H9 (cell line): ENCODE data around the gene IFNK. TPM values are rescaled to one million over a fixed set of nuclear protein-coding genes. Genes with fewer than 3 reads are reported as not detected.

Experiments
- DNase-seq: peaks from one replicate; pipeline ENCODE4 v3.0.0-alpha.2; 2017
- H2AFZ ChIP-seq: one replicate; pipeline ENCODE4 v1.6.1; 2013; ENCODE audit warnings: mild to moderate bottlenecking, low read length, control low read depth, moderate library complexity
- H2AK5ac ChIP-seq: 2 replicates; pipeline ENCODE4 v1.6.1; 2013; ENCODE audit warnings: low read length, control low read depth, mixed read lengths; ENCODE audit not compliant: insufficient read length
- H2BK120ac ChIP-seq: one replicate; pipeline ENCODE4 v1.6.1; 2013; ENCODE audit warnings: low read depth, mild to moderate bottlenecking, low read length, control low read depth, inconsistent platforms; ENCODE audit not compliant: poor library complexity, severe bottlenecking
- H2BK12ac ChIP-seq: 2 replicates; pipeline ENCODE4 v1.6.1; 2013; ENCODE audit warnings: low read length, control low read depth, mixed read lengths, low read depth; ENCODE audit not compliant: insufficient read length
- H2BK15ac ChIP-seq: 2 replicates; pipeline ENCODE4 v1.6.1; 2013; ENCODE audit warnings: low read depth, low read length, control low read depth
- H2BK20ac ChIP-seq: one replicate; pipeline ENCODE4 v1.6.1; 2013; ENCODE audit warnings: low read depth, mild to moderate bottlenecking, low read length, control low read depth, inconsistent platforms; ENCODE audit not compliant: poor library complexity, severe bottlenecking
- H2BK5ac ChIP-seq: 2 replicates; pipeline ENCODE4 v1.6.1; 2013; ENCODE audit warnings: low read length, control low read depth, mixed read lengths; ENCODE audit not compliant: insufficient read length
- H3K14ac ChIP-seq: 2 replicates; pipeline ENCODE4 v1.6.1; 2013; ENCODE audit warnings: low read length, control low read depth; ENCODE audit not compliant: insufficient read depth
- H3K18ac ChIP-seq: 2 replicates; pipeline ENCODE4 v1.6.1; 2013; ENCODE audit warnings: low read depth, mild to moderate bottlenecking, mixed read lengths, low read length, control low read depth; ENCODE audit not compliant: insufficient read length
- H3K23ac ChIP-seq: 2 replicates; pipeline ENCODE4 v1.6.1; 2013; ENCODE audit warnings: low read length, control low read depth, mixed read lengths, low read depth; ENCODE audit not compliant: insufficient read length
- H3K23me2 ChIP-seq: 2 replicates; pipeline ENCODE4 v1.6.1; 2013; ENCODE audit warnings: low read depth, mild to moderate bottlenecking, mixed read lengths, low read length, control low read depth; ENCODE audit not compliant: insufficient read length, poor library complexity, severe bottlenecking
- H3K27ac ChIP-seq: 2 replicates; pipeline ENCODE4 v1.5.1; 2013; ENCODE audit warnings: low read length, control low read depth, mixed read lengths, low read depth; ENCODE audit not compliant: insufficient read length
- H3K27me3 ChIP-seq: 2 replicates; pipeline ENCODE4 v1.6.1; 2013; ENCODE audit warnings: low read length, control low read depth, inconsistent platforms; ENCODE audit not compliant: insufficient read depth
- H3K4ac ChIP-seq: 2 replicates; pipeline ENCODE4 v1.6.1; 2013; ENCODE audit warnings: low read depth, mild to moderate bottlenecking, control low read depth, inconsistent platforms, low read length, moderate library complexity
- H3K4me1 ChIP-seq: 2 replicates; pipeline ENCODE4 v1.6.1; 2013; ENCODE audit warnings: low read length, control low read depth, inconsistent platforms; ENCODE audit not compliant: insufficient read depth
- H3K4me2 ChIP-seq: 2 replicates; pipeline ENCODE4 v1.6.1; 2013; ENCODE audit warnings: low read length, control low read depth, mixed read lengths; ENCODE audit not compliant: insufficient read length, insufficient read depth
- H3K56ac ChIP-seq: 2 replicates; pipeline ENCODE4 v1.6.1; 2013; ENCODE audit warnings: low read depth, mild to moderate bottlenecking, mixed read lengths, low read length, control low read depth; ENCODE audit not compliant: insufficient read length
- H3K79me1 ChIP-seq: 2 replicates; pipeline ENCODE4 v1.6.1; 2013; ENCODE audit warnings: low read depth, mild to moderate bottlenecking, moderate library complexity, low read length, control low read depth, inconsistent platforms; ENCODE audit not compliant: insufficient read depth, poor library complexity, severe bottlenecking
- H3K79me2 ChIP-seq: 2 replicates; pipeline ENCODE4 v1.6.1; 2013; ENCODE audit warnings: low read length, control low read depth, inconsistent platforms; ENCODE audit not compliant: insufficient read depth
- H3K9ac ChIP-seq: 2 replicates; pipeline ENCODE4 v1.6.1; 2013; ENCODE audit warnings: low read length, control low read depth, mixed read lengths; ENCODE audit not compliant: insufficient read length; ENCODE audit errors: extremely low read depth
- H3K9me3 ChIP-seq: one replicate; pipeline ENCODE4 v1.6.1; 2013; ENCODE audit warnings: low read depth, low read length, inconsistent platforms; ENCODE audit not compliant: control insufficient read depth
- H3T11ph ChIP-seq: one replicate; pipeline ENCODE4 v1.6.1; 2013; ENCODE audit warnings: mild to moderate bottlenecking, low read length, control low read depth, inconsistent platforms
- H4K20me1 ChIP-seq: one replicate; pipeline ENCODE4 v1.6.1; 2013; ENCODE audit not compliant: control insufficient read depth, insufficient read length, insufficient read depth
- H4K5ac ChIP-seq: 2 replicates; pipeline ENCODE4 v1.6.1; 2013; ENCODE audit warnings: low read depth, mild to moderate bottlenecking, mixed read lengths, low read length, control low read depth; ENCODE audit not compliant: insufficient read length
- H4K8ac ChIP-seq: replicated peaks from 2 replicates; pipeline ENCODE4 v1.6.1; 2013; ENCODE audit warnings: low read length, control low read depth, mixed read lengths, low read depth; ENCODE audit not compliant: insufficient read length
- H4K91ac ChIP-seq: 2 replicates; pipeline ENCODE4 v1.6.1; 2013; ENCODE audit warnings: low read depth, mild to moderate bottlenecking, moderate library complexity, mixed read lengths, low read length, control low read depth; ENCODE audit not compliant: insufficient read length
- H3K27ac Mint-ChIP-seq, 3 experiments: 2 replicates in 2 of 3; 3 replicates in 1 of 3; pipeline ENCODE4 v1.8.0; 2020 to 2021; ENCODE audit warnings: mixed read lengths in 3 of 3, mild to moderate bottlenecking in 1 of 3, moderate library complexity in 1 of 3
- H3K27me3 Mint-ChIP-seq: 2 replicates; pipeline ENCODE4 v1.8.0; 2021; ENCODE audit warnings: low read depth, mild to moderate bottlenecking, moderate library complexity, mixed read lengths
- H3K36me3 Mint-ChIP-seq, 3 experiments: 2 replicates in 2 of 3; 3 replicates in 1 of 3; pipeline ENCODE4 v1.8.0; 2020 to 2021; ENCODE audit warnings: low read depth in 3 of 3, mixed read lengths in 3 of 3; ENCODE audit not compliant: insufficient read depth in 1 of 3
- H3K4me1 Mint-ChIP-seq, 2 experiments: 2 replicates each; pipeline ENCODE4 v1.8.0; 2020; ENCODE audit warnings: mixed read lengths in 2 of 2
- H3K4me3 Mint-ChIP-seq, 2 experiments: 2 replicates in 1 of 2; 3 replicates in 1 of 2; pipeline ENCODE4 v1.8.0; 2020 to 2021; ENCODE audit warnings: mild to moderate bottlenecking in 2 of 2, mixed read lengths in 2 of 2, moderate library complexity in 1 of 2
- H3K9me3 Mint-ChIP-seq, 2 experiments: 2 replicates in 1 of 2; 3 replicates in 1 of 2; pipeline ENCODE4 v1.8.0; 2020; ENCODE audit warnings: mild to moderate bottlenecking in 2 of 2, mixed read lengths in 2 of 2, moderate library complexity in 1 of 2
- CTCF ChIP-seq: fragments of 200-600 bp; sonication (generic); conservative IDR thresholded peaks from 3 replicates; pipeline ENCODE4 v1.8.0; 2021; ENCODE audit warnings: antibody characterized with exemption, mild to moderate bottlenecking
- total RNA-seq: library from RNA; stranded (reverse); gene quantifications from 2 replicates; pipeline ENCODE4 v1.2.1, GENCODE V29; 2021

The IFNK gene
- total RNA-seq, 1 experiment from 2014 or later: not detected

GRCh38 chr9:27565696-27566095 is 41.6 kb downstream of the IFNK start:
- Mint-ChIP-seq H3K27ac (no peak overlapping the region), H3K4me3 (no peak overlapping the region), H3K4me1 (no peaks in the 10 kb centered on the region), H3K9me3 (no peaks in the 10 kb centered on the region; a peak in 1 of 5 replicates), H3K27me3 (no peaks in the 10 kb centered on the region), H3K36me3 (peaks cover 9 to 38% (median 33%) of the 10 kb centered on the region in 3 experiments; a peak in 6 of 7 replicates)
- H2BK12ac ChIP-seq: no peak overlapping the region
- DNase-seq: no peak
- H4K8ac ChIP-seq: no peak overlapping the region
- H3K18ac ChIP-seq: no peak overlapping the region
- H2BK15ac ChIP-seq: no peak overlapping the region
- no peaks in the 10 kb centered on the region for H3K79me2 ChIP-seq
- no peak overlapping the region for H3K9ac ChIP-seq
- H3T11ph ChIP-seq: no peak overlapping the region
- H3K23me2 ChIP-seq: no peaks in the 10 kb centered on the region
- no peaks in the 10 kb centered on the region for H3K4me1 ChIP-seq
- no peak overlapping the region for H3K14ac ChIP-seq
- H3K9me3 ChIP-seq: no peaks in the 10 kb centered on the region
- no peak overlapping the region for H3K27ac ChIP-seq
- H4K91ac ChIP-seq: no peak overlapping the region
- H3K27me3 ChIP-seq: no peaks in the 10 kb centered on the region
- no peak overlapping the region for H2AFZ ChIP-seq
- no peak overlapping the region for H3K56ac ChIP-seq
- H3K79me1 ChIP-seq: no peaks in the 10 kb centered on the region
- no peaks in the 10 kb centered on the region for H4K20me1 ChIP-seq
- H2BK5ac ChIP-seq: no peak overlapping the region
- H3K4ac ChIP-seq: no peak overlapping the region
- no peak overlapping the region for H4K5ac ChIP-seq
- no peak overlapping the region for H3K4me2 ChIP-seq
- TF ChIP-seq CTCF: no peak
- H2BK20ac ChIP-seq: no peak overlapping the region
- no peak overlapping the region for H3K23ac ChIP-seq
- H2AK5ac ChIP-seq: no peak overlapping the region
- no peak overlapping the region for H2BK120ac ChIP-seq
